ENCODE results near the gene UTS2B.

GRCh38 chr3:191263365-191263764 is 67.0 kb downstream of the UTS2B start:
- TF ChIP-seq CTCF (IDR thresholded peaks at IDR 0.05) (no peak), JUND (IDR thresholded peaks at IDR 0.05) (no peak), NRF1 (IDR thresholded peaks at IDR 0.05; ENCODE audit: low read depth, low read length) (no peak), EZH2phosphoT487 (IDR thresholded peaks at IDR 0.05; ENCODE audit: borderline replicate concordance, low read depth) (no peak), MEF2A (IDR thresholded peaks at IDR 0.05; ENCODE audit: borderline replicate concordance, low read depth) (no peak)
